Mesothelial cell of epicardium (in vitro differentiated cells): ENCODE measurements around the gene RFFL. TPM values are rescaled to one million over a fixed set of nuclear protein-coding genes. Genes with fewer than 3 reads are reported as not detected.

ENCODE experiments used
- DNase-seq, 2 experiments: peaks; one replicate each; pipeline ENCODE4 v3.0.0; 2021; ENCODE audit warnings: low spot score in 2 of 2; ENCODE audit not compliant: unreplicated experiment in 2 of 2
- H3K27ac Mint-ChIP-seq: 2 replicates; pipeline ENCODE4 v1.8.0; 2021; ENCODE audit warnings: mixed read lengths
- H3K27me3 Mint-ChIP-seq: 2 replicates; pipeline ENCODE4 v1.8.0; 2021; ENCODE audit warnings: low read depth, mixed read lengths
- H3K36me3 Mint-ChIP-seq: 2 replicates; pipeline ENCODE4 v1.8.0; 2021; ENCODE audit warnings: mixed read lengths
- H3K4me1 Mint-ChIP-seq: 2 replicates; pipeline ENCODE4 v1.8.0; 2021; ENCODE audit warnings: mixed read lengths
- H3K4me3 Mint-ChIP-seq: 2 replicates; pipeline ENCODE4 v1.8.0; 2021; ENCODE audit warnings: mild to moderate bottlenecking, moderate library complexity, mixed read lengths
- H3K9me3 Mint-ChIP-seq: 2 replicates; pipeline ENCODE4 v1.8.0; 2021; ENCODE audit warnings: mixed read lengths
- total RNA-seq: library from RNA; stranded (reverse); gene quantifications from 3 replicates; pipeline ENCODE4 v1.2.1, GENCODE V29; 2021
- TF ChIP-seq, protein P1 (sequence below): fragments of 200-600 bp; sonication (generic); IDR thresholded peaks from one replicate; pipeline ENCODE4 v1.5.0; 2021; ENCODE audit warnings: antibody characterized with exemption; ENCODE audit not compliant: unreplicated experiment

RFFL gene
- total RNA-seq, 1 donor from 2014 or later: 19.8 TPM

DNA sequence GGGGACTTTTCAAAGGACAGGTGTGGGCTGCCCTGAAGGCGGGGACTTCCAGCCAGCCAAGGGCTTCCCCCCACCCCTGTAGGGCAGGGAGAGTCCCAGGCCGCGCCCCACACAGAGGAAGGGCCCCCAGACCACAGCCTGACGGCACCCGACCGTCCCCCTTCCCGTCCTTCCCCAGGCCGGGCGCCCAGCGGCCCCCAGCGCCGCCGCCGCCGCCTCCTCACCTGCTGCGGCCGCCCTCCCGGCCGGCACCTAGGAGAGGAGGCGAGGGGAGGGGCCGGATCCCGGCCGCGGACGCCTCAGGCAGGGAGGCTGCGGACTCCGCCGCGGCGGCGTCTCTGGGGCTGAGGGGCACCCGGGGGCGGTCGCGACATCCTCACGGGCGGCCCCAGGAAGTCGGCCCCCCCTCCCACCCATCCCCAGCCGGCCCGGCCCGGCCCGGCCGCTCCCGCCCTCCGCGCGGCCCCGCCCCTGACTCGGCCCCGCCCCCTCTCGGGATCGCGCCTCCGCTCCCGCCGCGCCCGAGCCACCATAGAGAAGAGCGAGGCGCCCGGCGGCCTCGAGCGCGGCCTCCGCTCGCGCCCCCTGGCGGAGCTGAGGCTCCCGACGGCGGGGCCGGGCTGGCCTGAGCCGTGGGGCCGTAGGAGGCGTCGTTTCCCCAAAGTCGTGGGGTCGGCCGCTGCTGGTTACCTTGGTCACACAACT is 25.5 kb upstream of the RFFL start:
- Mint-ChIP-seq H3K4me3 (peak overlapping the region; percentile 85), H3K4me1 (peaks cover 31% of the 10 kb centered on the region), H3K27me3 (no peaks in the 10 kb centered on the region), H3K27ac (peak overlapping the region; percentile 94), H3K36me3 (no peaks in the 10 kb centered on the region), H3K9me3 (peaks cover 7% of the 10 kb centered on the region)
- DNase-seq: peak; percentile 81 to 90
- TF ChIP-seq, protein P1, sequence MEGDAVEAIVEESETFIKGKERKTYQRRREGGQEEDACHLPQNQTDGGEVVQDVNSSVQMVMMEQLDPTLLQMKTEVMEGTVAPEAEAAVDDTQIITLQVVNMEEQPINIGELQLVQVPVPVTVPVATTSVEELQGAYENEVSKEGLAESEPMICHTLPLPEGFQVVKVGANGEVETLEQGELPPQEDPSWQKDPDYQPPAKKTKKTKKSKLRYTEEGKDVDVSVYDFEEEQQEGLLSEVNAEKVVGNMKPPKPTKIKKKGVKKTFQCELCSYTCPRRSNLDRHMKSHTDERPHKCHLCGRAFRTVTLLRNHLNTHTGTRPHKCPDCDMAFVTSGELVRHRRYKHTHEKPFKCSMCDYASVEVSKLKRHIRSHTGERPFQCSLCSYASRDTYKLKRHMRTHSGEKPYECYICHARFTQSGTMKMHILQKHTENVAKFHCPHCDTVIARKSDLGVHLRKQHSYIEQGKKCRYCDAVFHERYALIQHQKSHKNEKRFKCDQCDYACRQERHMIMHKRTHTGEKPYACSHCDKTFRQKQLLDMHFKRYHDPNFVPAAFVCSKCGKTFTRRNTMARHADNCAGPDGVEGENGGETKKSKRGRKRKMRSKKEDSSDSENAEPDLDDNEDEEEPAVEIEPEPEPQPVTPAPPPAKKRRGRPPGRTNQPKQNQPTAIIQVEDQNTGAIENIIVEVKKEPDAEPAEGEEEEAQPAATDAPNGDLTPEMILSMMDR: peak; percentile 87

- Mint-ChIP-seq H3K4me3 (peak overlapping the region; percentile 85), H3K4me1 (peaks cover 31% of the 10 kb centered on the region), H3K9me3 (peaks cover 2% of the 10 kb centered on the region), H3K27me3 (no peaks in the 10 kb centered on the region), H3K27ac (peak overlapping the region; percentile 94), H3K36me3 (no peaks in the 10 kb centered on the region)
- peak in 1 of 2 experiments; percentile 46 for DNase-seq
- TF ChIP-seq, protein P1: no peak
Observed at GRCh38 chr17:35088356-35088880, 24.9 kb upstream of the RFFL start.

GRCh38 chr17:35087731-35088355 is 24.3 kb upstream of the RFFL start:
- TF ChIP-seq, protein P1: no peak
- Mint-ChIP-seq H3K9me3 (no peaks in the 10 kb centered on the region), H3K4me3 (peak overlapping the region; percentile 85), H3K36me3 (no peaks in the 10 kb centered on the region), H3K27ac (peak overlapping the region; percentile 94), H3K27me3 (no peaks in the 10 kb centered on the region), H3K4me1 (peaks cover 35% of the 10 kb centered on the region)
- DNase-seq: no peak

DNA sequence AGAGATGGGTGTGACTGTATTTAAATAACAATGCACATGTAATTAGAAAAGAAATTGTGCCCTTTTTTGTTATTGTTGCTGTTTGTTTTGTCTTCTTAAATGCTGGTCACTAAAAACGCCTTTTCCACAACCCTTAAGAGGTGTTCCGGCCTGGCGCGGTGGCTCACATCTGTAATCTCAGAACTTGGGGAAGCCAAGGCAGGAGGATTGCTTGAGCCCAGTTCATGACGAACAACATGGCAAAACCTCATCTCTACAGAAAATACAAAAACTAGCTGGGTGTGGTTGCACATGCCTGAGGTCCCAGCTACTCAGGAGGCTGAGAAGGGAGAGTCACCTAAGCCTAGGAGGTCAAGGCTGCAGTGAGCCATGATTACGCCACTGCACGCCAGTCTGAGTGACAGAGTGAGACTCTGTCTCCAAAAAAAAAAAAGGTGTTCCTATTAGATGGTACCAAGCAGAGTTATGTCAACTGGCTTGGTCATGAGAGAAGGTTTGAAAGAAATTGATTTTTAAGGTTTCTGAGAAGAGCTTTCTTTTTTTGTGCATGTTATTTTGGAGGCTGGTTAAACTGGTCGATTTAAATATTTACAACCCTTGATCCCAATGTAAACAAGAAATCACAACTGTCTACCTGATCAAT is 23.5 kb upstream of the RFFL start:
- Mint-ChIP-seq H3K9me3 (no peaks in the 10 kb centered on the region), H3K4me3 (peak overlapping the region; percentile 85), H3K4me1 (peaks cover 43% of the 10 kb centered on the region), H3K27me3 (no peaks in the 10 kb centered on the region), H3K36me3 (no peaks in the 10 kb centered on the region), H3K27ac (peak overlapping the region; percentile 94)
- TF ChIP-seq, protein P1: no peak
- DNase-seq: no peak

DNA sequence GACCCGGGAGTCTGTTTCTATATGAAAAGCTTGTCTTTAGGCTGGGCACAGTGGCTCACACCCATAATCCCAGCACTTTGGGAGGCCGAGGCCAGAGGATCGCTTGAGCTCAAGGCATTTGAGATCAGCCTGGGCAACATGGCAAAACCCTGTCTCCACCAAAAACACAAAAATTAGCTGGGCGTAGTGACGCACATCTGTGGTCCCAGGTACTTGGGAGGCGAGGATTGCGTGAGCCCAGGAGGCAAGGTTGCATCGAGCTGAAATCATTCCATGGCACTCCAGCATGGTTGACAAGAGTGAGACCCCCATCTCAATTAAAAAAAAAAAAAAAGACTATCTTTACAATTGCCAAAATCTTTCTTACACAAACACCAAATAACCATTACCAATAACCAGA is 22.7 kb upstream of the RFFL start:
- Mint-ChIP-seq H3K9me3 (no peaks in the 10 kb centered on the region), H3K36me3 (no peaks in the 10 kb centered on the region), H3K27ac (no peak overlapping the region), H3K4me3 (no peak overlapping the region), H3K4me1 (peaks cover 46% of the 10 kb centered on the region), H3K27me3 (no peaks in the 10 kb centered on the region)
- DNase-seq: no peak
- TF ChIP-seq, protein P1: no peak
